Activated CD4-positive, alpha-beta memory T cell treated with anti-CD3 and anti-CD28 coated beads, Interleukin-2, amount 10 ng/mL, durations not matched to agents 7 days and 5 days (primary cell): Measurements from ENCODE around the gene IPO11. TPM values are rescaled to one million over a fixed set of nuclear protein-coding genes. Genes with fewer than 3 reads are reported as not detected.

Source experiments
- CTCF ChIA-PET: fragments of 350-600 bp; sonication (Branson Sonifier 250); formaldehyde crosslinking; loops from one replicate; lab custom pipeline; 2021; ENCODE audit warnings: antibody characterized with exemption, inconsistent platforms; lab: Charles Lee
- POLR2A ChIA-PET: fragments of 350-600 bp; sonication (Branson Sonifier 250); formaldehyde crosslinking; loops from one replicate; lab custom pipeline; 2021; ENCODE audit warnings: antibody characterized with exemption; lab: Charles Lee
- DNase-seq: peaks from one replicate; pipeline ENCODE4 v3.0.0-alpha.2; 2020
- H3K27ac Mint-ChIP-seq: one replicate; pipeline ENCODE4 v1.8.0; 2021; ENCODE audit warnings: mild to moderate bottlenecking, mixed read lengths
- H3K27me3 Mint-ChIP-seq: one replicate; pipeline ENCODE4 v1.8.0; 2021; ENCODE audit warnings: mixed read lengths
- H3K36me3 Mint-ChIP-seq: one replicate; pipeline ENCODE4 v1.8.0; 2021; ENCODE audit warnings: low read depth, mixed read lengths
- H3K4me1 Mint-ChIP-seq: one replicate; pipeline ENCODE4 v1.8.0; 2021; ENCODE audit warnings: mixed read lengths
- H3K4me3 Mint-ChIP-seq: one replicate; pipeline ENCODE4 v1.8.0; 2021; ENCODE audit warnings: mild to moderate bottlenecking, mixed read lengths
- H3K9me3 Mint-ChIP-seq: one replicate; pipeline ENCODE4 v1.8.0; 2021; ENCODE audit warnings: mixed read lengths
- total RNA-seq, 2 experiments: library from RNA; stranded (reverse); gene quantifications; one replicate each; pipeline ENCODE4 v1.2.3, GENCODE V29; 2021

Gene IPO11
- total RNA-seq, 2 experiments from 2014 or later: 23.8 to 23.9 TPM

GRCh38 chr5:62626534-62626933 lies 214.0 kb downstream of the IPO11 start:
- peaks cover 3% of the 10 kb centered on the region for H3K36me3 Mint-ChIP-seq
- CTCF ChIA-PET: no interaction called here
- no peaks in the 10 kb centered on the region for H3K9me3 Mint-ChIP-seq

GRCh38 chr5:62627121-62627520 lies 214.6 kb downstream of the IPO11 start:
- peaks cover 3% of the 10 kb centered on the region for H3K36me3 Mint-ChIP-seq
- CTCF ChIA-PET: interaction anchor here (0.8 kb wide), 1 partner anchor 140 kb away, joined by 3 read pairs; no protein-coding TSS in a partner anchor
- no peak overlapping the region for H3K4me3 Mint-ChIP-seq
- H3K4me1 Mint-ChIP-seq: no peaks in the 10 kb centered on the region
- no peak overlapping the region for H3K27ac Mint-ChIP-seq
- DNase-seq: no peak
- POLR2A ChIA-PET: no interaction called here
- no peaks in the 10 kb centered on the region for H3K27me3 Mint-ChIP-seq
- H3K9me3 Mint-ChIP-seq: no peaks in the 10 kb centered on the region

More at GRCh38 chr5:62626534-62626933, 214.0 kb downstream of the IPO11 start:
- POLR2A ChIA-PET: no interaction called here
- H3K27ac Mint-ChIP-seq: no peak overlapping the region
- DNase-seq: no peak
- no peak overlapping the region for H3K4me3 Mint-ChIP-seq
- no peaks in the 10 kb centered on the region for H3K4me1 Mint-ChIP-seq
- no peaks in the 10 kb centered on the region for H3K27me3 Mint-ChIP-seq

GRCh38 chr5:62627901-62628300 lies 215.3 kb downstream of the IPO11 start:
- Mint-ChIP-seq H3K27me3 (no peaks in the 10 kb centered on the region), H3K4me3 (no peak overlapping the region), H3K4me1 (no peaks in the 10 kb centered on the region), H3K36me3 (peaks cover 3% of the 10 kb centered on the region), H3K27ac (no peak overlapping the region), H3K9me3 (no peaks in the 10 kb centered on the region)
- no peak for DNase-seq
- ChIA-PET POLR2A (no interaction called here), CTCF (interaction anchor here (0.8 kb wide), 1 partner anchor 141 kb away, joined by 3 read pairs; no protein-coding TSS in a partner anchor)

- H3K36me3 Mint-ChIP-seq: peaks cover 3% of the 10 kb centered on the region
- no peaks in the 10 kb centered on the region for H3K9me3 Mint-ChIP-seq
- DNase-seq: no peak
- no peaks in the 10 kb centered on the region for H3K27me3 Mint-ChIP-seq
- ChIA-PET POLR2A (interaction anchor here (1.2 kb wide), 1 partner anchor 10 kb away, joined by 4 read pairs; no protein-coding TSS in a partner anchor), CTCF (interaction anchor here (1.3 kb wide), 1 partner anchor 173 kb away, joined by 4 read pairs; no protein-coding TSS in a partner anchor)
- no peak overlapping the region for H3K27ac Mint-ChIP-seq
- no peaks in the 10 kb centered on the region for H3K4me1 Mint-ChIP-seq
- no peak overlapping the region for H3K4me3 Mint-ChIP-seq
Measured at GRCh38 chr5:62631909-62632580, 219.5 kb downstream of the IPO11 start.

- no peaks in the 10 kb centered on the region for H3K4me1 Mint-ChIP-seq
- H3K9me3 Mint-ChIP-seq: no peaks in the 10 kb centered on the region
- H3K27me3 Mint-ChIP-seq: no peaks in the 10 kb centered on the region
- DNase-seq: no peak
- CTCF ChIA-PET: no interaction called here
- no peak overlapping the region for H3K4me3 Mint-ChIP-seq
- POLR2A ChIA-PET: no interaction called here
- H3K36me3 Mint-ChIP-seq: peaks cover 3% of the 10 kb centered on the region
- H3K27ac Mint-ChIP-seq: no peak overlapping the region
Measured at GRCh38 chr5:62633243-62633642, 220.7 kb downstream of the IPO11 start.

GRCh38 chr5:62640446-62640845 lies 227.9 kb downstream of the IPO11 start:
- Mint-ChIP-seq H3K27me3 (no peaks in the 10 kb centered on the region), H3K27ac (no peak overlapping the region), H3K36me3 (peaks cover 4% of the 10 kb centered on the region), H3K9me3 (no peaks in the 10 kb centered on the region), H3K4me3 (no peak overlapping the region), H3K4me1 (peaks cover 10% of the 10 kb centered on the region)
- POLR2A ChIA-PET: no interaction called here
- DNase-seq: no peak
- CTCF ChIA-PET: no interaction called here

GRCh38 chr5:62642468-62642867 lies 229.9 kb downstream of the IPO11 start:
- H3K27ac Mint-ChIP-seq: no peak overlapping the region
- no peaks in the 10 kb centered on the region for H3K27me3 Mint-ChIP-seq
- no peaks in the 10 kb centered on the region for H3K9me3 Mint-ChIP-seq
- no peak overlapping the region for H3K4me3 Mint-ChIP-seq
- ChIA-PET CTCF (no interaction called here), POLR2A (interaction anchor here (1.2 kb wide), 1 partner anchor 11 kb away, joined by 4 read pairs; no protein-coding TSS in a partner anchor)
- H3K36me3 Mint-ChIP-seq: peaks cover 4% of the 10 kb centered on the region
- no peak for DNase-seq
- peaks cover 10% of the 10 kb centered on the region for H3K4me1 Mint-ChIP-seq

GRCh38 chr5:62643556-62644451 lies 231.2 kb downstream of the IPO11 start:
- no peak for DNase-seq
- H3K9me3 Mint-ChIP-seq: no peaks in the 10 kb centered on the region
- peaks cover 4% of the 10 kb centered on the region for H3K36me3 Mint-ChIP-seq
- ChIA-PET CTCF (no interaction called here), POLR2A (no interaction called here)
- no peak overlapping the region for H3K4me3 Mint-ChIP-seq
- no peaks in the 10 kb centered on the region for H3K27me3 Mint-ChIP-seq
- peaks cover 10% of the 10 kb centered on the region for H3K4me1 Mint-ChIP-seq
- no peak overlapping the region for H3K27ac Mint-ChIP-seq

GRCh38 chr5:62645223-62645622 lies 232.7 kb downstream of the IPO11 start:
- H3K36me3 Mint-ChIP-seq: no peaks in the 10 kb centered on the region
- H3K27me3 Mint-ChIP-seq: no peaks in the 10 kb centered on the region
- H3K4me1 Mint-ChIP-seq: peaks cover 7% of the 10 kb centered on the region
- no peak for DNase-seq
- ChIA-PET POLR2A (no interaction called here), CTCF (no interaction called here)
- no peak overlapping the region for H3K27ac Mint-ChIP-seq
- no peaks in the 10 kb centered on the region for H3K9me3 Mint-ChIP-seq
- no peak overlapping the region for H3K4me3 Mint-ChIP-seq

- POLR2A ChIA-PET: no interaction called here
- DNase-seq: no peak
- CTCF ChIA-PET: no interaction called here
- no peaks in the 10 kb centered on the region for H3K36me3 Mint-ChIP-seq
- no peak overlapping the region for H3K4me3 Mint-ChIP-seq
- H3K27ac Mint-ChIP-seq: no peak overlapping the region
- H3K4me1 Mint-ChIP-seq: peaks cover 7% of the 10 kb centered on the region
- no peaks in the 10 kb centered on the region for H3K9me3 Mint-ChIP-seq
- H3K27me3 Mint-ChIP-seq: no peaks in the 10 kb centered on the region
Measured at GRCh38 chr5:62647241-62647640, 234.7 kb downstream of the IPO11 start.

GRCh38 chr5:62649025-62649424 lies 236.5 kb downstream of the IPO11 start:
- Mint-ChIP-seq H3K4me3 (no peak overlapping the region), H3K36me3 (no peaks in the 10 kb centered on the region), H3K4me1 (peaks cover 15% of the 10 kb centered on the region), H3K9me3 (no peaks in the 10 kb centered on the region), H3K27ac (no peak overlapping the region), H3K27me3 (no peaks in the 10 kb centered on the region)
- no peak for DNase-seq
- ChIA-PET CTCF (no interaction called here), POLR2A (no interaction called here)

GRCh38 chr5:62649476-62650113 lies 237.0 kb downstream of the IPO11 start:
- Mint-ChIP-seq H3K36me3 (no peaks in the 10 kb centered on the region), H3K27me3 (no peaks in the 10 kb centered on the region), H3K4me3 (no peak overlapping the region), H3K9me3 (no peaks in the 10 kb centered on the region), H3K4me1 (peaks cover 15% of the 10 kb centered on the region), H3K27ac (no peak overlapping the region)
- CTCF ChIA-PET: no interaction called here
- no peak for DNase-seq
- POLR2A ChIA-PET: no interaction called here

GRCh38 chr5:62650197-62650596 lies 237.6 kb downstream of the IPO11 start:
- no peak overlapping the region for H3K4me3 Mint-ChIP-seq
- H3K4me1 Mint-ChIP-seq: peaks cover 15% of the 10 kb centered on the region
- no peaks in the 10 kb centered on the region for H3K27me3 Mint-ChIP-seq
- H3K27ac Mint-ChIP-seq: no peak overlapping the region
- ChIA-PET CTCF (no interaction called here), POLR2A (no interaction called here)
- no peaks in the 10 kb centered on the region for H3K9me3 Mint-ChIP-seq
- no peak for DNase-seq
- no peaks in the 10 kb centered on the region for H3K36me3 Mint-ChIP-seq
